Activated CD8-positive, alpha-beta T cell treated with anti-CD3 and anti-CD28 coated beads for 36 hours (primary cell): ENCODE results near the gene B9D1. TPM values are rescaled to one million over a fixed set of nuclear protein-coding genes. Genes with fewer than 3 reads are reported as not detected.

Experiments used
- ATAC-seq: fragments of 200-7000 bp; cut with Tn5 transposase; one replicate; pipeline ENCODE4 v1.10.0; 2021; ENCODE audit warnings: mild to moderate bottlenecking, moderate library complexity
- CTCF ChIA-PET: fragments of 350-600 bp; sonication (Branson Sonifier 250); formaldehyde crosslinking; loops from one replicate; lab custom pipeline; 2021; ENCODE audit warnings: antibody characterized with exemption; lab: Charles Lee
- POLR2A ChIA-PET: fragments of 350-600 bp; sonication (Branson Sonifier 250); formaldehyde crosslinking; loops from one replicate; lab custom pipeline; 2021; ENCODE audit warnings: antibody characterized with exemption; lab: Charles Lee
- DNase-seq: peaks from one replicate; pipeline ENCODE4 v3.0.0-alpha.2; 2020
- H3K27ac Mint-ChIP-seq: one replicate; pipeline ENCODE4 v1.8.0; 2021; ENCODE audit warnings: mild to moderate bottlenecking, mixed read lengths
- H3K27me3 Mint-ChIP-seq: one replicate; pipeline ENCODE4 v1.8.0; 2021; ENCODE audit warnings: mixed read lengths
- H3K36me3 Mint-ChIP-seq: one replicate; pipeline ENCODE4 v1.8.0; 2021; ENCODE audit warnings: low read depth, mixed read lengths
- H3K4me1 Mint-ChIP-seq: one replicate; pipeline ENCODE4 v1.8.0; 2021; ENCODE audit warnings: low read depth, mixed read lengths
- H3K4me3 Mint-ChIP-seq: one replicate; pipeline ENCODE4 v1.8.0; 2021; ENCODE audit warnings: mild to moderate bottlenecking, moderate library complexity, mixed read lengths
- H3K9me3 Mint-ChIP-seq: one replicate; pipeline ENCODE4 v1.8.0; 2021; ENCODE audit warnings: mixed read lengths
- intact Hi-C: fragments of 100-400 bp; cut with micrococcal nuclease; formaldehyde crosslinking; loops from one replicate; pipeline ENCODE4 v1.10.0; 2022
- microRNA-seq: library from miRNA; unstranded; fragments of <30 nt; microRNA quantifications from one replicate; pipeline ENCODE4 v1.2.0, GENCODE V29; 2022; ENCODE audit warnings: borderline microRNAs expressed, borderline replicate concordance
- total RNA-seq, 2 experiments: library from RNA; stranded (reverse); gene quantifications; one replicate each; pipeline ENCODE4 v1.2.3, GENCODE V29; 2021
- TF ChIP-seq, protein P1 (sequence below): fragments of 200-600 bp; IDR thresholded peaks from one replicate; pipeline ENCODE4 v1.8.0; 2022; ENCODE audit warnings: antibody characterized with exemption, mild to moderate bottlenecking

B9D1 gene
- total RNA-seq, 2 experiments from 2014 or later, result 7.2 to 9.4 TPM

GRCh38 chr17:19294443-19294842 is 68.1 kb downstream of the B9D1 start:
- POLR2A ChIA-PET, result no interaction called here
- Mint-ChIP-seq H3K9me3 (no peaks in the 10 kb centered on the region), H3K36me3 (no peaks in the 10 kb centered on the region), H3K4me1 (peaks cover 4% of the 10 kb centered on the region), H3K27me3 (peaks cover 5% of the 10 kb centered on the region), H3K27ac (no peak overlapping the region), H3K4me3 (no peak overlapping the region)
- ATAC-seq, result no peak
- TF ChIP-seq, protein P1, sequence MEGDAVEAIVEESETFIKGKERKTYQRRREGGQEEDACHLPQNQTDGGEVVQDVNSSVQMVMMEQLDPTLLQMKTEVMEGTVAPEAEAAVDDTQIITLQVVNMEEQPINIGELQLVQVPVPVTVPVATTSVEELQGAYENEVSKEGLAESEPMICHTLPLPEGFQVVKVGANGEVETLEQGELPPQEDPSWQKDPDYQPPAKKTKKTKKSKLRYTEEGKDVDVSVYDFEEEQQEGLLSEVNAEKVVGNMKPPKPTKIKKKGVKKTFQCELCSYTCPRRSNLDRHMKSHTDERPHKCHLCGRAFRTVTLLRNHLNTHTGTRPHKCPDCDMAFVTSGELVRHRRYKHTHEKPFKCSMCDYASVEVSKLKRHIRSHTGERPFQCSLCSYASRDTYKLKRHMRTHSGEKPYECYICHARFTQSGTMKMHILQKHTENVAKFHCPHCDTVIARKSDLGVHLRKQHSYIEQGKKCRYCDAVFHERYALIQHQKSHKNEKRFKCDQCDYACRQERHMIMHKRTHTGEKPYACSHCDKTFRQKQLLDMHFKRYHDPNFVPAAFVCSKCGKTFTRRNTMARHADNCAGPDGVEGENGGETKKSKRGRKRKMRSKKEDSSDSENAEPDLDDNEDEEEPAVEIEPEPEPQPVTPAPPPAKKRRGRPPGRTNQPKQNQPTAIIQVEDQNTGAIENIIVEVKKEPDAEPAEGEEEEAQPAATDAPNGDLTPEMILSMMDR, result no peak
- DNase-seq, result no peak
- intact Hi-C loops, result no loop called here
- CTCF ChIA-PET, result no interaction called here

Small RNA genes lying within 50 kb of the gene (microRNA-seq; reads per million reads assigned to microRNA genes)
- gene MIR1180, result 224 reads per million, percentile 75 among the genes with 10 or more reads in this experiment

Other genes starting within 250 kb of the B9D1 start
- gene GRAPL, start 235.1 kb downstream of the B9D1 start, total RNA-seq, result 1 to 10 TPM; 5.1 to 6.5 TPM
- 1 to 10 TPM; 3.2 to 4.6 TPM for gene EPN2, start 125.4 kb downstream of the B9D1 start, total RNA-seq
- gene MAPK7, start 15.8 kb upstream of the B9D1 start, total RNA-seq, result 10 to 100 TPM; 25.1 to 27.1 TPM
- under 1 TPM; 0.47 to 0.70 TPM for gene MFAP4, start 24.5 kb upstream of the B9D1 start, total RNA-seq
- gene RNF112, start 48.5 kb upstream of the B9D1 start, total RNA-seq, result under 1 TPM; 0.34 to 0.63 TPM
- under 1 TPM in 1 of 2 experiments, not detected in 1; 0.11 TPM for gene SLC47A1, start 171.1 kb upstream of the B9D1 start, total RNA-seq